NK-92 treated with Interleukin-12 subunit alpha and Interleukin-12 subunit beta, amount 100 ng/mL, for 24 hours (cell line): Measurements from ENCODE around the gene RASSF8.

Experiments
- DNase-seq: peaks from one replicate; lab custom pipeline; 2025; lab: John Stamatoyannopoulos, UW

RASSF8 gene

GRCh38 chr12:25960961-25961360 lies 2.5 kb downstream of the RASSF8 start:
- DNase-seq = no peak

DNA sequence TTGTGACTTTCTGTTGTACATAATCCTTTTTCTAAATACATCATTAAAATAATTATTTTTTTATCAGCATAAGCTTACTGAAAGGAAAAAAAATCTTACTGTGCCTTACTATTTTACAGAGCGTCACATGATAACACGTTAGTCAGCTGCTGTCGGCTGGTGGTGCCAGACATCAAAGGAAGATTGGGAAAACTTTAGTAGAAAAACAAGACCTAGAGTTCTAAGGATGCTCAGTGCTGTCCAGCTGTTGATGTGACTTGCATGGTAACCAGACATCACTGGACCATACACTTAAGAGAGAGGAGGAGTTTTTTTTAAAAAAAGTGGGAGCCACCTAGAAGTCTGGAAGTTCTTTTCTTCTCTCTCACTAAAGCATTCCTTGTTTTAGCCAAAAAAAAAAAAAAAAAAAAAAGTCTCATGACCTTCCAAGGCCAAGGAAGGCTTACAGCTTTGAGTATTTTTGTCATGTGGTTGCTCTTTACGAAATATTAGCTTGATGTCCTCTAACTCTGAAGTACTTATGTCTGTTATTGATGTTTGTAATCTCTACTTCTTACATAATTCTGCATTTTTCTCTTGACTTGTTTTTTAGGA lies 4.5 kb downstream of the RASSF8 start:
- no peak for DNase-seq

- DNase-seq = no peak
These were observed 7.2 kb downstream of the RASSF8 start for GRCh38 chr12:25965682-25966081.

- no peak for DNase-seq
These were observed 11.6 kb downstream of the RASSF8 start for GRCh38 chr12:25970082-25970481.

- no peak for DNase-seq
These were observed 12.6 kb downstream of the RASSF8 start for GRCh38 chr12:25970916-25971653.

DNA sequence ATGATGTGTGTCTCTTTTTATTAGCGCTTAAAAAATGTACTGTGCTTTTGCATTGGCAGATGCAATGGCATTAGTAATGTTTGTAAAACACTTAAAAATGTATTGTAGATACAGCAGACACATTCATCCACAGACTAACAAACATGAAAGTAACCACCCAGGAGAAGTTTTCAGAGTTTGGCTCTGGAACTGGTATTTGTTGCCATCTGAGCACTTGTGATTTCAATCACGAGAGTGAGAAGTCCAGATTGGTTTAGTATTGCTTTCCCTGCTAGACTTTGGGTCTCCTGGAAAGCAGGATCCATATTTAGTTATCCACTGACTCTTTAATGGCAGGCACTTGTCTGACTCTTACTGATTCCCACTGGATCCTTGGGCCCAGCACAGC lies 13.2 kb downstream of the RASSF8 start:
- no peak for DNase-seq

- no peak for DNase-seq
These were observed 14.3 kb downstream of the RASSF8 start for GRCh38 chr12:25972783-25973182.

DNA sequence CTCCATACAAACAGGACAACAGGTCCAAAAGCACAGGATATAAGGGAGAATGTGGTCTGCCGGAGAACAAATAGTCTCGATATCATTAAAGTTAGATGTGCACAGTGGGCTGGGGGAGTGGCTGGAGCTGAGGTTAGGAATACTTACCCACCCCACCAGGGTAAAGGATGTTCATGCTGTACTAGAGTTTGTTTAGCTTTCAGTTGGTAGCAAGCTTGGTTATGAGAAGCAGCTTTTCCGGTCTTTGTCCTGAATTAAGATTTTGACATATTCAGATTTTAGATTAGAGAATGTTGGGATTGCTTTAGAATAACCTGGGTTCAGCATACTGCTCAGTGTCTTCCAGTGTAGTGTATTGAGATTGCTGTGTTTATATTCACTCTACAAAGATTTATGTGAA lies 16.7 kb downstream of the RASSF8 start:
- no peak for DNase-seq

GRCh38 chr12:25975682-25976081 lies 17.2 kb downstream of the RASSF8 start:
- DNase-seq = no peak

- no peak for DNase-seq
These were observed 17.8 kb downstream of the RASSF8 start for GRCh38 chr12:25976289-25976688.

- no peak for DNase-seq
These were observed 18.6 kb downstream of the RASSF8 start for GRCh38 chr12:25977047-25977446.

- DNase-seq = no peak
These were observed 20.6 kb downstream of the RASSF8 start for GRCh38 chr12:25979059-25979458.

DNA sequence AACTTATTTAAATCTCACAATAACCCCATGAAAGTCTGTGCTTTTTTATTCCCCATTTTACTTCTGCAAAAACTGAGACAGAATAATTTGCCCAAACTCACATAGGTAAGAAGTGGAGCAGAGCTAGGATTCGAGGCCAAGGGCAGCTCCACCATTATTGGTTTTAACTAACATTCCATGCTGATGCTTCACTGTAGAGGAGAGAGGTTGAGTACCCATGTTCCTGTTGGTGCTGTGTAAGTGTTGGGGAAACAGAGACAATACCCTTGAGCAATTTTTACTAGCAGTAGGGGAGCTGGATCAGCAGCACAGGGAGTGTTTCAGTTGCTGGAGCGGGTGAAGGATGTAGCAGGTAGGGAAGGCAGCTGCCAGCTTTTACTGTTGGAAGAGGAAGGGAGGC lies 21.1 kb downstream of the RASSF8 start:
- DNase-seq = no peak

GRCh38 chr12:25980035-25980434 lies 21.6 kb downstream of the RASSF8 start:
- DNase-seq = no peak

- no peak for DNase-seq
These were observed 23.1 kb downstream of the RASSF8 start for GRCh38 chr12:25981597-25981996.

DNA sequence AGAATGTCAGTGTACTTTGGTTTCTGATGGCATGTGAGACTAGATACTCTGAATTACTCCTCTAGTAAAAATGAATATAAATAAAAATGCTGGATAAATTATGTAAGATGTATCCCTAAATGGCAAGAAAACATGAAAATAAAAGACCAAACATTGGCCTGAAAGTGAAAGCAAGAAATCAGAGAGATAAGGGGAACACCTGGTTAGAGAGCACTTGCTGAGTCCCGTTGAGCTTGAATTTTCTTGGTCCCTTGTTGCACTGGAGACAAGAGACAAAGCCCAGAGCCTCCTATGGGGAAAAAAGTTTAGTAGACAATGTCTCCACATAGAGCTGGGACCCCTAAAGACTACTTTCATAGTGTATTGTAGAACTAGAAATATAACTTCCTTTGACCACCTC lies 23.9 kb downstream of the RASSF8 start:
- no peak for DNase-seq

- no peak for DNase-seq
These were observed 25.1 kb downstream of the RASSF8 start for GRCh38 chr12:25983625-25984024.

GRCh38 chr12:25984759-25985158 lies 26.3 kb downstream of the RASSF8 start:
- no peak for DNase-seq

DNA sequence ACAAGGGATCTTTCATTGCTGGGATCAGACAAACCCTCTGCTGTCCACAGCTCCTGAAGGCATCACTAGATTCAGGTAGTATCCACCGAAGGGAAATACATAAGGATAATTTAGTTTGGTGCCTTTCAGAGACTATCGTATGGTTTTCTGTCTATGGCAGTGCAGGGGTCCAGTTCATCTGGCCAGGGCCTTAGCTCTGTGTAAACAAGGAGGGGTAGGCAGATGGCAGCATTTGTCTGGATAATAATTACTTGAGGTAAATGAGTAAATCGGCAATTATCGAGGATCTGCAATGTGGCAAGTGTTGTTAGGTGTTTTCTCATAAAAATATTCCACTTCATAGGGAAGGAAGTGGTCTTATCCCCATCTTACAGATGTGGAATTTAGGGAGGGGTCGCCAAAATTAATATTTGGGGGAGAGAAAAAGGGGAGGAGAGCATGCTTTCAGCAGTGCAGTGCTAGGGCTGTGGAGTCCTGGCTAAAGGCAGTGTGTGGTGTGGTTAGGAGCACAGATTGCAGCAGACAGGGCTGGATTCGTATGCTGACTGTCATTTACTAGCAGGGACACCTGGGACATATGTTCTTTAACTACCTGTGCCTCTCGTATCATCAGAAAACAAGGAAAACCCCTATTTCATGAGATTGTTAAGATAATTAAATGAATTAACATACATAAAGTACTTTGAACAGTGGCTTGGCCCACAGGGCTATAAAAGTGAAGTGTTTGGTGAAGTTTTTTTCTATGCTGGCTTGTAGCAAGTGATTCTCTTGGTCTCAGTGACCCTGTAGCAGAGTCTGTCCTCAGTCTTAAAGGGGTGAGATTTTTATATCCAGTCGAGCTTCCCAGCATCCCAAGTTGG lies 27.1 kb downstream of the RASSF8 start:
- no peak for DNase-seq

GRCh38 chr12:25986180-25986579 lies 27.7 kb downstream of the RASSF8 start:
- no peak for DNase-seq

DNA sequence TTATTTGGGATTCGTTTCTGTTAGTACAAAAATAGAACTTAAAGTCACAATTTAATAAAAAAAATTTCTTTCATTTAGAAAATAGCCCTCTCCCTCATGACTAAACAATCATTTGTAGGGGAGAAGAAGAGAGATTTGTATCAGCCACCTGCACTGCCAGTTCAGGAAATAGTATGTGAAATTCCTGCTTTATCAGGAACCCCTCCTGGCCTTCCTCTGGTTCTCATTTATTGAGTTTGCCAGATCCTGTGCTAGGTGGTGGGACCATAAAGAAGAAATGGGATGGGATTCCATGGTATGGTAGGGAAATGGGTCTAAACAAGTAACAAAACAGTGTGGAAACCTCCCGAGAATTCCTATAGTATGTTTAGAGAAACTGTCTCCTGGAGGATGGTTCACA lies 30.0 kb downstream of the RASSF8 start:
- no peak for DNase-seq

DNA sequence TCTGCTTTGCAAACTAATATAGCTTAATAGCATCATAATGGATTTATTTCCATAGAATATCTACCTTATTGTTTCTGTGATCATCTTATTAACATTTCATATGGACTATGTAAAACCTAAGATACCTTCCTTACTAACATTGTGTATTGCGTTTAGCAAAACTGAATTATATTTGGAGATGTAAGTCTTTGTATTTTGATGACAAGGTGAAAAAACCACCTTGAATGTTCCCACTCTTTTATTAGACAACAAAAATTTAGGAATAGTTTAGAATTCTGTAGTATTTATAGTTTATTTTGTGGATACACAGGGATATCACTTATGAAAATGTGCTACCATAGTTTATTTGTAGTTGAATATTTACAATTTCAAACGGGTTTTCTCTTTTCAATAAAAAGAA lies 32.0 kb downstream of the RASSF8 start:
- DNase-seq = no peak
